Calu3 (cell line): Measurements from ENCODE around the gene ISOC2. TPM values are rescaled to one million over a fixed set of nuclear protein-coding genes. Genes with fewer than 3 reads are reported as not detected.

Source experiments
- BruUV-seq: library from RNA; stranded (reverse); fragments of 400-500 nt; replicated peaks from 2 replicates; lab custom pipeline; 2021; lab: Mats Ljungman, UMichigan
- CTCF ChIA-PET: fragments of 300-600 bp; sonication (Branson Sonifier 250); formaldehyde crosslinking; loops from one replicate; lab custom pipeline; 2022; ENCODE audit warnings: antibody characterized with exemption; lab: Charles Lee
- DNase-seq: peaks from one replicate; pipeline ENCODE4 v3.0.0; 2022
- H3K27ac Mint-ChIP-seq: one replicate; pipeline ENCODE4 v1.8.0; 2022; ENCODE audit warnings: mixed read lengths; ENCODE audit not compliant: unreplicated experiment
- H3K27me3 Mint-ChIP-seq: one replicate; pipeline ENCODE4 v1.8.0; 2022; ENCODE audit warnings: mixed read lengths; ENCODE audit not compliant: unreplicated experiment
- H3K36me3 Mint-ChIP-seq: one replicate; pipeline ENCODE4 v1.8.0; 2022; ENCODE audit warnings: mild to moderate bottlenecking, moderate library complexity, mixed read lengths; ENCODE audit not compliant: insufficient read depth, unreplicated experiment
- H3K4me1 Mint-ChIP-seq: one replicate; pipeline ENCODE4 v1.8.0; 2022; ENCODE audit warnings: mild to moderate bottlenecking, low read depth, mixed read lengths; ENCODE audit not compliant: unreplicated experiment
- H3K4me3 Mint-ChIP-seq: one replicate; pipeline ENCODE4 v1.8.0; 2022; ENCODE audit warnings: mild to moderate bottlenecking, low read depth, moderate library complexity, mixed read lengths; ENCODE audit not compliant: unreplicated experiment
- H3K9me3 Mint-ChIP-seq: one replicate; pipeline ENCODE4 v1.8.0; 2022; ENCODE audit warnings: low read depth, mixed read lengths; ENCODE audit not compliant: unreplicated experiment
- intact Hi-C: fragments of 100-400 bp; cut with micrococcal nuclease; formaldehyde crosslinking; loops from one replicate; pipeline ENCODE4 v1.10.0; 2022; ENCODE audit not compliant: unreplicated experiment
- total RNA-seq: library from RNA; stranded (reverse); gene quantifications from 2 replicates; pipeline ENCODE4 v1.2.3, GENCODE V29; 2022
- TF ChIP-seq, protein P1 (sequence below): fragments of 200-600 bp; IDR thresholded peaks from one replicate; pipeline ENCODE4 v1.8.0; 2022; ENCODE audit warnings: antibody characterized with exemption; ENCODE audit not compliant: unreplicated experiment

Gene ISOC2
- total RNA-seq, 1 experiment from 2014 or later, result 44.9 TPM

DNA sequence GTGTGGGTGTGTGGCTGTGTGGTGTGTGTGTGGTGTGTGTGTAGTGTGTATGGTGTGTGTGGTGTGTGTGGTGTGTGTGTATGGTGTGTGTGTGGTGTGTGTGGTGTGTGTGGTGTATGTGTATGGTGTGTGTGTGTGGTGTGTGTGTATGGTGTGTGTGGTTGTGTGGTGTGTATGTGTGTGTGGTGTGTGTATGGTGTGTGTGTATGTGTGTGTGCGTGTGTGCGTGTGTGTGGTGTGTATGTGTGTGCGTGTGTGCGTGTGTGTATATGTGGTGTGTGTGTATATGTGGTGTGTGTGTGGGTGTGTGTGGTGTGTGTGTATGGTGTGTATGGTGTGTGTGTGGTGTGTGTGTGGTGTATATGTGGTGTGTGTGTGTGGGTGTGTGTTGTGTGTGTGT, 26.4 kb downstream of the ISOC2 start:
- Mint-ChIP-seq H3K27ac (no peak overlapping the region), H3K9me3 (peaks cover 3% of the 10 kb centered on the region), H3K4me3 (no peak overlapping the region), H3K27me3 (peaks cover 14% of the 10 kb centered on the region), H3K4me1 (no peaks in the 10 kb centered on the region), H3K36me3 (peaks cover 4% of the 10 kb centered on the region)
- CTCF ChIA-PET, result no interaction called here
- no TSS peak for BruUV-seq
- DNase-seq, result no peak
- intact Hi-C loops, result no loop called here
- TF ChIP-seq, protein P1, sequence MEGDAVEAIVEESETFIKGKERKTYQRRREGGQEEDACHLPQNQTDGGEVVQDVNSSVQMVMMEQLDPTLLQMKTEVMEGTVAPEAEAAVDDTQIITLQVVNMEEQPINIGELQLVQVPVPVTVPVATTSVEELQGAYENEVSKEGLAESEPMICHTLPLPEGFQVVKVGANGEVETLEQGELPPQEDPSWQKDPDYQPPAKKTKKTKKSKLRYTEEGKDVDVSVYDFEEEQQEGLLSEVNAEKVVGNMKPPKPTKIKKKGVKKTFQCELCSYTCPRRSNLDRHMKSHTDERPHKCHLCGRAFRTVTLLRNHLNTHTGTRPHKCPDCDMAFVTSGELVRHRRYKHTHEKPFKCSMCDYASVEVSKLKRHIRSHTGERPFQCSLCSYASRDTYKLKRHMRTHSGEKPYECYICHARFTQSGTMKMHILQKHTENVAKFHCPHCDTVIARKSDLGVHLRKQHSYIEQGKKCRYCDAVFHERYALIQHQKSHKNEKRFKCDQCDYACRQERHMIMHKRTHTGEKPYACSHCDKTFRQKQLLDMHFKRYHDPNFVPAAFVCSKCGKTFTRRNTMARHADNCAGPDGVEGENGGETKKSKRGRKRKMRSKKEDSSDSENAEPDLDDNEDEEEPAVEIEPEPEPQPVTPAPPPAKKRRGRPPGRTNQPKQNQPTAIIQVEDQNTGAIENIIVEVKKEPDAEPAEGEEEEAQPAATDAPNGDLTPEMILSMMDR, result no peak

DNA sequence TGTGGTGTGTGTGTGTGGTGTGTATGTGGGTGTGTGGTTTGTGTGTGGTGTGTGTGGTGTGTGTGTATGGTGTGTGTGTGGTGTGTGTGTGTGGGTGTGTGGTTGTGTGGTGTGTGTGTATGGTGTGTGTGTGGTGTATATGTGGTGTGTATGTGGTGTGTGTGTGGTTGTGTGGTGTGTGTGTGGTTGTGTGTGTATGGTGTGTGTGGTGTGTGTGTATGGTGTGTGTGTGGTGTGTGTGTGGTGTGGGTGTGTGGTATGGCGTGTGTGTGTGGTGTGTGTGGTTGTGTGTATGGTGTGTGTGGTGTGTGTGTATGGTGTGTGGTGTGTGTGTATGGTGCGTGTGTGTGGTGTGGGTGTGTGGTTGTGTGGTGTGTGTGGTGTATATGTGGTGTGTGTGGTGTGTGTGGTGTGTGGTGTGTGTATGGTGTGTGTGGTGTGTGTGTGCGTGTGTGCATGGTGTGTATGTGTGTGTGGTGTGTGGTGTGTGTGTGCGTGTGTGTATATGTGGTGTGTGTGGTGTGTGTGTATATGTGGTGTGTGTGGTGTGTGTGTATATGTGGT, 27.0 kb downstream of the ISOC2 start:
- Mint-ChIP-seq H3K4me1 (no peaks in the 10 kb centered on the region), H3K27ac (no peak overlapping the region), H3K27me3 (peaks cover 20% of the 10 kb centered on the region), H3K9me3 (peaks cover 3% of the 10 kb centered on the region), H3K36me3 (peaks cover 3% of the 10 kb centered on the region), H3K4me3 (no peak overlapping the region)
- BruUV-seq, result no TSS peak
- intact Hi-C loops, result no loop called here
- TF ChIP-seq, protein P1, result no peak
- DNase-seq, result no peak
- CTCF ChIA-PET, result no interaction called here

DNA sequence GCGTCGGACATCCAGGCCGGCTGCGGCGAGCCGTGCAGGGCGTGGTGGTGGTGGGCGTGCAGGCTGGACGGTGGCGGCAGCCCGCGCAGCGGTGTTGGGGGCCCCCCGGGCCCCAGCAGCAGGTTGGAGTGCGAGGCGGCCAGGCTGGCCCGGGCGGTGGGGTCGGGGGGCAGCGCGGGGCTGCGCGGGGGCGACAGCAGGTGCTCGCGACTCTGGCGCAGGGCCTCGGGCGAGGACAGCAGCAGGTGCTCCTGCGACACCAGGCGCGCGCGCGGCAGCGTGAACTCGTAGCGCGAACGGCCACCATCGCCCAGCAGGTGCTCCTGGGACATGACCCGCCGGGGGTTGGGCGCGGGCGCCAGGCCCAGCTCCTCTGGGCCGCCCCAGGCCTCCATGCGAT, 28.1 kb downstream of the ISOC2 start:
- H3K4me1 Mint-ChIP-seq, result no peaks in the 10 kb centered on the region
- BruUV-seq, result no TSS peak
- H3K27me3 Mint-ChIP-seq, result peaks cover 31% of the 10 kb centered on the region
- CTCF ChIA-PET, result no interaction called here
- TF ChIP-seq, protein P1, result no peak
- no peak for DNase-seq
- intact Hi-C loops, result no loop called here
- H3K27ac Mint-ChIP-seq, result no peak overlapping the region
- H3K4me3 Mint-ChIP-seq, result no peak overlapping the region
- H3K36me3 Mint-ChIP-seq, result no peaks in the 10 kb centered on the region
- no peaks in the 10 kb centered on the region for H3K9me3 Mint-ChIP-seq

DNA sequence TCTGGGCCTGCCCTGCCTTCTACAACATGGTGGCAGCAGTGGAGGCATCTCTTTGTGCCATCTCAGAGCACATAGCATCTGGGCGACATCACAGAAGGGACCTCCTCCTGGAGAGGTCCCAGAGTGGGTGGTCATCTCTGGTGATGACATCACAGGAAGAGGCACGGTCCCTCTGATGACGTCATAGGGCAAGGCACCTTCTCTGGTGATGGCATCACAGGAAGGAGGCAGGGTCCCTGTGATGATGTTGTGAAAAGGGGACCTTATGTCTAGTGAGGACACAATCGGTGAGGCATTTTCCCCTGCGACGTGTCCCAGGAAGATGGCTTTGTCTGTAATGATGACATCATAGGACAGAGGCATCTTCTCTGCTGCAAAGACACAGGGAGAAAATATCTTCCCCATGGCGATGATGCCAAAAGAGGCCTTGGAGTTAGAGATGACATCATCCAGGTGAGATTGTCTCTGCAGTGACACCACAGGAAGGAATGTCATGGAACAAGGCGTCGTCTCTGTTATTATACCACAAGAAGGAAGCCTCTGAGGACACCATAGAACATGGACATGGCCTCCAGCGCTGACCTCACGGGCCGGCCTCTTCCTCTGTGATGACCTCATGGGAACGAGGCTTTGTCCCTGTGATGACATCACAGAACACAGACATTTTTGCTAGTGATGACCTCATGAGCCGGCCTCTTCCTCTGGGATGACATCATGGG, 29.0 kb downstream of the ISOC2 start:
- H3K27me3 Mint-ChIP-seq, result peaks cover 35% of the 10 kb centered on the region
- CTCF ChIA-PET, result no interaction called here
- H3K27ac Mint-ChIP-seq, result no peak overlapping the region

More for the DNA sequence above, 29.0 kb downstream of the ISOC2 start:
- no peak for DNase-seq
- intact Hi-C loops, result no loop called here
- Mint-ChIP-seq H3K4me1 (no peaks in the 10 kb centered on the region), H3K4me3 (no peak overlapping the region), H3K36me3 (no peaks in the 10 kb centered on the region), H3K9me3 (no peaks in the 10 kb centered on the region)
- TF ChIP-seq, protein P1, result no peak
- BruUV-seq, result no TSS peak
